Transverse colon (tissue), 4 donors: ENCODE data around the gene MPV17L2. TPM values are rescaled to one million over a fixed set of nuclear protein-coding genes. Genes with fewer than 3 reads are reported as not detected.

Source experiments
- DNase-seq: peaks from one replicate; pipeline ENCODE4 v3.0.0-alpha.2; 2019
- H3K27ac ChIP-seq, 4 donors: fragments of 200-600 bp; sonication (generic); 2 replicates each; pipeline ENCODE4 v1.5.1; 2016 to 2018; ENCODE audit warnings: inconsistent platforms in 4 of 4
- H3K27me3 ChIP-seq: fragments of 200-600 bp; sonication (generic); 2 replicates; pipeline ENCODE4 v1.5.1; 2017; ENCODE audit warnings: inconsistent platforms
- H3K36me3 ChIP-seq, 4 donors: fragments of 200-600 bp; sonication (generic); 2 replicates each; pipeline ENCODE4 v1.5.1; 2017 to 2019; ENCODE audit warnings: inconsistent platforms in 4 of 4
- H3K4me1 ChIP-seq, 4 donors: fragments of 200-600 bp; sonication (generic); 2 replicates each; pipeline ENCODE4 v1.5.1; 2017 to 2020; ENCODE audit warnings: inconsistent platforms in 4 of 4
- H3K4me3 ChIP-seq, 4 donors: fragments of 200-600 bp; sonication (generic); 1 replicate in 1 of 4; 2 replicates in 3 of 4; pipeline versions ENCODE4 v1.5.1 to v1.6.1; 2017 to 2019; ENCODE audit warnings: inconsistent platforms in 4 of 4
- H3K9me3 ChIP-seq, 2 donors: fragments of 200-600 bp; sonication (generic); 2 replicates each; pipeline ENCODE4 v1.5.1; 2017 to 2019; ENCODE audit warnings: inconsistent platforms in 2 of 2
- CTCF ChIP-seq, 5 experiments: fragments of 200-600 bp in 3 of 5; fragments of 450-650 bp in 2 of 5; sonication (generic) in 3 of 5; IDR thresholded peaks; 1 replicate in 2 of 5; 2 replicates in 3 of 5; pipeline ENCODE4 v1.5.1; 2016 to 2017; ENCODE audit warnings: antibody characterized with exemption in 5 of 5, inconsistent platforms in 3 of 5, mild to moderate bottlenecking in 2 of 5, moderate library complexity in 1 of 5
- EP300 ChIP-seq: sonication (generic); formaldehyde crosslinking; IDR thresholded peaks from one replicate; pipeline ENCODE4 v1.6.1; 2017; ENCODE audit warnings: antibody characterized with exemption, low read depth
- POLR2A ChIP-seq: fragments of 450-650 bp; IDR thresholded peaks from one replicate; pipeline ENCODE4 v1.6.1; 2016; ENCODE audit warnings: antibody characterized with exemption, mild to moderate bottlenecking, moderate library complexity
- POLR2AphosphoS5 ChIP-seq, 3 donors: sonication (generic); formaldehyde crosslinking; IDR thresholded peaks; one replicate each; pipeline ENCODE4 v1.6.1; 2016; ENCODE audit warnings: antibody characterized with exemption in 3 of 3
- WGBS, 2 donors: methylation state at CpG; one replicate each; pipeline ENCODE4 v1.1.5; 2018; ENCODE audit warnings: low coverage in 1 of 2; 5-methylcytosine and 5-hydroxymethylcytosine counted together
- in situ Hi-C, 4 donors: fragments of 200-750 bp; cut with MboI; loops; one replicate each; pipeline versions ENCODE4 v1.15.0 to v1.15.1; 2017; ENCODE audit warnings: low sequenced_read_pairs in 3 of 4, low pct_ligation_motif_present in 1 of 4, low pct_unique_long_range_greater_than_20kb in 1 of 4
- intact Hi-C: fragments of 100-400 bp; cut with DNase I; formaldehyde crosslinking; loops from one replicate; pipeline ENCODE4 v1.15.1; 2023; ENCODE audit warnings: low total_unique reads
- total RNA-seq, 4 donors: library from RNA; depleted of rRNA; stranded (reverse); fragments of >200 nt; gene quantifications; one replicate each; pipeline ENCODE4 v1.1.0, GENCODE V29; 2016

MPV17L2 gene
- total RNA-seq, 4 donors from 2014 or later: 1.6 to 22.3 (median 12.6) TPM

GRCh38 chr19:18167011-18167410 lies 26.0 kb upstream of the MPV17L2 start:
- intact Hi-C loops (loop anchor here (5.0 kb wide), 1 partner anchor 335 kb away; no protein-coding TSS in a partner anchor), in situ Hi-C loops (no loop called here)
- Histone ChIP-seq H3K4me3 (no peak overlapping the region), H3K27ac (no peak overlapping the region), H3K36me3 (peaks cover 0 to 26% (median 15%) of the 10 kb centered on the region in 4 donors), H3K9me3 (no peaks in the 10 kb centered on the region), H3K27me3 (no peaks in the 10 kb centered on the region), H3K4me1 (peaks cover 0 to 8% (median 5%) of the 10 kb centered on the region in 4 donors)
- no peak for DNase-seq
- TF ChIP-seq POLR2A (no peak), CTCF (IDR thresholded peaks at IDR 0.05) (no peak), POLR2AphosphoS5 (IDR thresholded peaks at IDR 0.05) (no peak), EP300 (no peak)
- WGBS, 2 donors: 94% methylated on average over 21 of the region's 21 CpGs; no CpG with 5 or more reads in 1 of the 2 donors

- H3K36me3 ChIP-seq: peaks cover 0 to 26% (median 15%) of the 10 kb centered on the region in 4 donors
- no peaks in the 10 kb centered on the region for H3K9me3 ChIP-seq
- in situ Hi-C loops: no loop called here
- no peaks in the 10 kb centered on the region for H3K27me3 ChIP-seq
- peaks cover 0 to 8% (median 5%) of the 10 kb centered on the region in 4 donors for H3K4me1 ChIP-seq
- TF ChIP-seq CTCF (IDR thresholded peaks at IDR 0.05) (peak; percentile 71 to 78 (median 75)), POLR2AphosphoS5 (IDR thresholded peaks at IDR 0.05) (no peak)
- no peak overlapping the region for H3K27ac ChIP-seq
- 53% methylated on average over 14 of the region's 14 CpGs; no CpG with 5 or more reads in 1 of the 2 donors for WGBS, 2 donors
- no peak overlapping the region for H3K4me3 ChIP-seq
- intact Hi-C loops: loop anchor here (5.0 kb wide), 1 partner anchor 334 kb away; no protein-coding TSS in a partner anchor
- peak; percentile 61 for DNase-seq
These were observed 24.9 kb upstream of the MPV17L2 start for GRCh38 chr19:18167975-18168645.

DNA sequence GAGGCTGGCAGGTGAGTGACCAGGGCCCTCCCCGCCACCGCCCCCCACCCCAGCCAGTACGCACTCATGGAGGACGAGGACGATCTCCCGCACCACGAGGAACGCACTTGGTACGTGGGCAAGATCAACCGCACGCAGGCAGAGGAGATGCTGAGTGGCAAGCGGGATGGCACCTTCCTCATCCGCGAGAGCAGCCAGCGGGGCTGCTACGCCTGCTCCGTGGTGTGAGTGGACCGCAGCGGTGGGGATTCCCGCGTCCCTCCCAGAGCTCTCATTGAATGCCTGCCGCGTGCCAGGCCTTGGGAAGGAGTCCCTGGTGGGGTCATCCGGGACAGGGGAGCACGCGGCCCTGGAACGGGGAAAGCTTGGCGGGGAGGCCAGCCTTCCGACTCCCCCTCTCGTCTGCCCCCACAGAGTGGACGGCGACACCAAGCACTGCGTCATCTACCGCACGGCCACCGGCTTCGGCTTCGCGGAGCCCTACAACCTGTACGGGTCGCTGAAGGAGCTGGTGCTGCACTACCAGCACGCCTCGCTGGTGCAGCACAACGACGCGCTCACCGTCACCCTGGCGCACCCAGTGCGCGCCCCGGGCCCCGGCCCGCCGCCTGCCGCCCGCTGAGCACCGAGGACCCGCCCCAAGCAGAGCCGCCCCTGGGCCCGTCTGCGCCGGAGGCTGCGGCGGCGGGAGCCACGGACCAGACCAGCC lies 24.2 kb upstream of the MPV17L2 start:
- intact Hi-C loops (loop anchor here (5.0 kb wide), 1 partner anchor 333 kb away; no protein-coding TSS in a partner anchor), in situ Hi-C loops (no loop called here)
- Histone ChIP-seq H3K27ac (peak overlapping the region in 3 of 4 donors; percentile 9 to 84 (median 63)), H3K4me3 (no peak overlapping the region), H3K9me3 (no peaks in the 10 kb centered on the region), H3K4me1 (peaks cover 3 to 15% (median 8%) of the 10 kb centered on the region in 4 donors), H3K36me3 (peaks cover 0 to 25% (median 11%) of the 10 kb centered on the region in 4 donors), H3K27me3 (no peaks in the 10 kb centered on the region)
- no peak for DNase-seq
- 88 to 100% methylated on average over 8 to 66 of the region's 66 CpGs for WGBS, 2 donors
- TF ChIP-seq POLR2A: no peak
- no peak for TF ChIP-seq POLR2AphosphoS5 (IDR thresholded peaks at IDR 0.05)
- no peak for TF ChIP-seq CTCF (IDR thresholded peaks at IDR 0.05)
- no peak for TF ChIP-seq EP300

GRCh38 chr19:18170714-18171255 lies 22.2 kb upstream of the MPV17L2 start:
- Histone ChIP-seq H3K27me3 (no peaks in the 10 kb centered on the region), H3K27ac (peak overlapping the region; percentile 42 to 84 (median 64)), H3K4me3 (no peak overlapping the region), H3K4me1 (peaks cover 4 to 27% (median 18%) of the 10 kb centered on the region in 4 donors), H3K36me3 (peaks cover 0 to 20% (median 8%) of the 10 kb centered on the region in 4 donors), H3K9me3 (no peaks in the 10 kb centered on the region)
- 49% methylated on average over 16 of the region's 16 CpGs; no CpG with 5 or more reads in 1 of the 2 donors for WGBS, 2 donors
- in situ Hi-C loops (no loop called here), intact Hi-C loops (no loop called here)
- no peak for TF ChIP-seq CTCF (IDR thresholded peaks at IDR 0.05)
- peak; percentile 31 to 53 (median 34) for TF ChIP-seq POLR2AphosphoS5 (IDR thresholded peaks at IDR 0.05)
- peak; percentile 34 for TF ChIP-seq POLR2A
- peak; percentile 65 for DNase-seq
